Natural killer cell (primary cell): ENCODE data around the gene STARD7. TPM values are rescaled to one million over a fixed set of nuclear protein-coding genes. Genes with fewer than 3 reads are reported as not detected.

Experiments
- ATAC-seq, 3 donors: fragments of 150-1000 bp in 2 of 3; fragments of 200-7000 bp in 1 of 3; cut with Tn5 transposase; 1 replicate in 1 of 3; 2 replicates in 2 of 3; pipeline ENCODE4 v1.10.0; 2021; ENCODE audit warnings: mild to moderate bottlenecking in 2 of 3, moderate library complexity in 2 of 3
- DNase-seq, 2 donors: peaks; one replicate each; pipeline versions ENCODE4 v3.0.0 to v3.0.0-alpha.2; 2013 to 2021; ENCODE audit warnings: mixed read lengths in 1 of 2
- H3K27ac ChIP-seq: one replicate; pipeline ENCODE4 v1.5.1; 2013; ENCODE audit warnings: mild to moderate bottlenecking, low read length
- H3K27me3 ChIP-seq: one replicate; pipeline ENCODE4 v1.6.1; 2013; ENCODE audit warnings: low read length; ENCODE audit not compliant: control insufficient read depth, insufficient read depth
- H3K36me3 ChIP-seq: one replicate; pipeline ENCODE4 v1.6.1; 2013; ENCODE audit warnings: low read length; ENCODE audit not compliant: control insufficient read depth, insufficient read depth
- H3K4me1 ChIP-seq: one replicate; pipeline ENCODE4 v1.6.1; 2013; ENCODE audit warnings: low read length; ENCODE audit not compliant: control insufficient read depth, insufficient read depth
- H3K4me3 ChIP-seq: one replicate; pipeline ENCODE4 v1.5.1; 2013; ENCODE audit warnings: low read length
- H3K9me3 ChIP-seq: one replicate; pipeline ENCODE4 v1.6.1; 2013; ENCODE audit warnings: low read length; ENCODE audit not compliant: control insufficient read depth, insufficient read depth
- H3K27ac Mint-ChIP-seq, 2 donors: one replicate each; pipeline ENCODE4 v1.8.0; 2022; ENCODE audit warnings: mild to moderate bottlenecking in 2 of 2, mixed read lengths in 2 of 2, moderate library complexity in 1 of 2
- H3K27me3 Mint-ChIP-seq, 2 donors: one replicate each; pipeline ENCODE4 v1.8.0; 2022; ENCODE audit warnings: low read depth in 2 of 2, mixed read lengths in 2 of 2
- H3K36me3 Mint-ChIP-seq: one replicate; pipeline ENCODE4 v1.8.0; 2022; ENCODE audit warnings: mixed read lengths
- H3K4me1 Mint-ChIP-seq, 2 donors: one replicate each; pipeline ENCODE4 v1.8.0; 2022; ENCODE audit warnings: mixed read lengths in 2 of 2
- H3K4me3 Mint-ChIP-seq: one replicate; pipeline ENCODE4 v1.8.0; 2022; ENCODE audit warnings: mild to moderate bottlenecking, moderate library complexity, mixed read lengths
- H3K9me3 Mint-ChIP-seq, 2 donors: one replicate each; pipeline ENCODE4 v1.8.0; 2022; ENCODE audit warnings: mixed read lengths in 2 of 2
- CTCF ChIP-seq: fragments of 200-600 bp; IDR thresholded peaks from one replicate; pipeline ENCODE4 v1.8.0; 2022; ENCODE audit warnings: antibody characterized with exemption
- WGBS: methylation state at CpG from one replicate; pipeline ENCODE4 v1.1.7; 2013; ENCODE audit warnings: missing lambda C conversion rate; ENCODE audit not compliant: insufficient coverage; 5-methylcytosine and 5-hydroxymethylcytosine counted together
- intact Hi-C: fragments of 100-400 bp; cut with micrococcal nuclease; formaldehyde crosslinking; loops from one replicate; pipeline ENCODE4 v1.14.2; 2022
- total RNA-seq, 4 donors: library from RNA; stranded (reverse); fragments of 120-200 nt in 1 of 4; gene quantifications; one replicate each; pipeline versions ENCODE4 v1.2.3 to v1.2.4, GENCODE V29; 2013 to 2022

The STARD7 gene
- total RNA-seq, 3 donors from 2014 or later (not counting 1 experiment from before 2014, with no cell fraction given) = 62.6 to 106 (median 86.1) TPM

DNA sequence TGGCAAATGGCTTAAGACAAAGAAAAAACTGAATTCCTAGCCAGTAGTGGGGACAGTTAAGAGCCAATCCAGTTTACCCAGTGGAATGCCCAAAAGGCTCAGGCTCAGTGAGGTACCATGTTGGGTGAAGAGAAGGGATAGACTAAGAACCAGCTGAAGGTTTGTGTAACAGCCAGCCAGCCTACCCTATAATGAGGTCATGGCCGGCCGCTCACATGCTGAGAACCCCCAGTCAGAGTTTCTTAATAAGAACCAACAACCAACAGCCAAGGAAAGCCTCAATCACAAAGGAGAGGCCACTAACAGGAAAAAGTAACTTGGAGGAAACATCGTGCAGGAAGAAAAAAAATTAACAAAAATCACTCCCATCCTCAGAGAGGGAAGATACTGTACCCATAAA, 38.0 kb downstream of the STARD7 start:
- H3K27ac Mint-ChIP-seq = peak overlapping the region in 1 of 2 donors; percentile 10
- ATAC-seq = no peak
- H3K27me3 Mint-ChIP-seq = no peaks in the 10 kb centered on the region
- Histone ChIP-seq H3K27ac (no peak overlapping the region), H3K4me3 (no peak overlapping the region), H3K27me3 (no peaks in the 10 kb centered on the region), H3K9me3 (no peaks in the 10 kb centered on the region), H3K4me1 (peaks cover 7% of the 10 kb centered on the region), H3K36me3 (no peaks in the 10 kb centered on the region)
- no peaks in the 10 kb centered on the region for H3K36me3 Mint-ChIP-seq
- WGBS = 86% methylated on average over 2 of the region's 3 CpGs
- peaks cover 5 to 14% of the 10 kb centered on the region in 2 donors for H3K4me1 Mint-ChIP-seq
- DNase-seq = no peak
- no peak for TF ChIP-seq CTCF
- no peaks in the 10 kb centered on the region for H3K9me3 Mint-ChIP-seq
- intact Hi-C loops = loop anchor here (10.0 kb wide), 2 partner anchors 146 to 176 kb away; partner anchors contain the start of gene ANKRD36C
- no peak overlapping the region for H3K4me3 Mint-ChIP-seq

DNA sequence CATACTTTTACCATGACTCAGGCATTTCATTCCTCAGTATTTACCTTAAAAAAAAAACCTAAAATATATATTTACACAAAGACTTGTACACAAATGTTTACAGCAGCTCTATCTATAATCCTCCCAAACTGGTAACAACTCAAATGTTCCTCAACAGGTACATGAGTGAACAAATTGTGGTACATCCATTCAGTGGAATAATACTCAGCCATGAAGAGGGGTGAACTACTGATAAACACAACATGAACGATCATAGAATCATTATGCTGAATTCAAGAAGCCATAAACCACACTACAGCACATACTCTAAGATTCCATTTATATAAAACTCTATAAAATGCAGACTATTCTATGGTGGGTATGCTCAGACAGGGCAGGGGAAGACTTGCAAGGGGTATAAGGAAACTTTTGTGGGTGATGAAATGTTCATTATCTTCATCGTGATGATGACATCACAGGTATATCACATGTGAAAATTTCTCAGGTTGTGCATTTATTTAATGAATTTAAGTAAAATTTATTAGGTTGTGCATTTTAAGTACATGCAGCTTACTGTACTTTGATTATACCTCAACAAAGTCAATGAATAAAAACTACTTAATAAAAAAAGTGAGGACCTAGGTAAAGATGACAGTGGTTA, 38.6 kb downstream of the STARD7 start:
- TF ChIP-seq CTCF = no peak
- H3K9me3 Mint-ChIP-seq = no peaks in the 10 kb centered on the region
- 100% methylated on average over 1 of the region's 2 CpGs for WGBS
- Histone ChIP-seq H3K27ac (no peak overlapping the region), H3K27me3 (no peaks in the 10 kb centered on the region), H3K36me3 (no peaks in the 10 kb centered on the region), H3K4me3 (no peak overlapping the region), H3K9me3 (no peaks in the 10 kb centered on the region), H3K4me1 (peaks cover 13% of the 10 kb centered on the region)
- H3K27me3 Mint-ChIP-seq = no peaks in the 10 kb centered on the region
- no peak overlapping the region for H3K4me3 Mint-ChIP-seq
- H3K27ac Mint-ChIP-seq = peak overlapping the region in 1 of 2 donors; percentile 10
- H3K4me1 Mint-ChIP-seq = peaks cover 6 to 15% of the 10 kb centered on the region in 2 donors
- intact Hi-C loops = loop anchor here (10.0 kb wide), 2 partner anchors 145 to 175 kb away; partner anchors contain the start of gene ANKRD36C
- no peak for ATAC-seq
- DNase-seq = no peak
- H3K36me3 Mint-ChIP-seq = no peaks in the 10 kb centered on the region

- Histone ChIP-seq H3K27ac (no peak overlapping the region), H3K4me1 (peaks cover 31% of the 10 kb centered on the region), H3K27me3 (no peaks in the 10 kb centered on the region), H3K36me3 (no peaks in the 10 kb centered on the region), H3K4me3 (no peak overlapping the region), H3K9me3 (no peaks in the 10 kb centered on the region)
- H3K4me1 Mint-ChIP-seq = peaks cover 22 to 33% of the 10 kb centered on the region in 2 donors
- peak overlapping the region; percentile 8 to 17 for H3K27ac Mint-ChIP-seq
- TF ChIP-seq CTCF = no peak
- no peaks in the 10 kb centered on the region for H3K27me3 Mint-ChIP-seq
- DNase-seq = peak in 1 of 2 donors; percentile 33
- H3K4me3 Mint-ChIP-seq = no peak overlapping the region
- WGBS = 73% methylated on average over 5 of the region's 6 CpGs
- H3K36me3 Mint-ChIP-seq = no peaks in the 10 kb centered on the region
- H3K9me3 Mint-ChIP-seq = no peaks in the 10 kb centered on the region
- intact Hi-C loops = no loop called here
- ATAC-seq = no peak
Observed at GRCh38 chr2:96167407-96168013, 41.1 kb downstream of the STARD7 start.
